A549 (cell line): ENCODE results near the gene TSPO. TPM values are rescaled to one million over a fixed set of nuclear protein-coding genes. Genes with fewer than 3 reads are reported as not detected.

ENCODE experiments used
- ATAC-seq, 2 experiments: fragments of 200-7000 bp in 1 of 2; fragments of >200 bp in 1 of 2; cut with Nextera tagmentation in 1 of 2; cut with Tn5 transposase in 1 of 2; 3 replicates each; pipeline versions ENCODE4 v1.8.0 to v1.9.1; 2018 to 2020; ENCODE audit warnings: mild to moderate bottlenecking in 1 of 2, moderate library complexity in 1 of 2
- CTCF ChIA-PET: fragments of 300-600 bp; sonication (Branson Sonifier 250); formaldehyde crosslinking; extraction: SDS; loops from one replicate; lab custom pipeline; 2021; ENCODE audit warnings: antibody characterized with exemption, inconsistent platforms; lab: Yijun Ruan, JAX
- POLR2A ChIA-PET: fragments of 350-600 bp; formaldehyde crosslinking; extraction: SDS; loops from one replicate; lab custom pipeline; 2021; ENCODE audit warnings: antibody characterized with exemption, inconsistent platforms; lab: Yijun Ruan, JAX
- DNase-seq, 2 experiments: peaks; one replicate each; pipeline versions ENCODE4 v3.0.0 to v3.0.0-alpha.2; 2011 to 2016; ENCODE audit warnings: low read depth in 1 of 2, low spot score in 1 of 2
- FAIRE-seq: peaks from 2 replicates; lab custom pipeline; 2011; peaks lifted over from hg19 to GRCh38; lab: Jason Lieb, UNC
- H3K27ac ChIP-seq, 2 experiments: fragments of >200 bp; sonication (Bioruptor Twin); formaldehyde crosslinking; 3 replicates each; pipeline ENCODE4 v1.5.1; 2016 to 2017
- H3K4me1 ChIP-seq: fragments of >200 bp; sonication (Bioruptor Twin); formaldehyde crosslinking; 3 replicates; pipeline ENCODE4 v1.6.1; 2016
- H3K4me2 ChIP-seq: fragments of >200 bp; sonication (Bioruptor Twin); formaldehyde crosslinking; 3 replicates; pipeline ENCODE4 v1.6.1; 2016
- H3K4me3 ChIP-seq: fragments of >200 bp; sonication (Bioruptor Twin); formaldehyde crosslinking; 3 replicates; pipeline ENCODE4 v1.5.1; 2016
- H3K9me3 ChIP-seq: fragments of >200 bp; sonication (Bioruptor Twin); formaldehyde crosslinking; 3 replicates; pipeline ENCODE4 v1.6.1; 2016
- CEBPB ChIP-seq, 2 experiments: fragments of >200 bp in 1 of 2; sonication (Bioruptor Twin) in 1 of 2; formaldehyde crosslinking in 1 of 2; IDR thresholded peaks; 2 replicates each; pipeline ENCODE4 v1.6.1; 2012 to 2016
- CHD2 ChIP-seq: fragments of 150-350 bp; IDR thresholded peaks from 2 replicates; pipeline ENCODE4 v1.6.1; 2014; ENCODE audit warnings: low read length; ENCODE audit not compliant: partially characterized antibody
- EHMT2 ChIP-seq: fragments of 200-600 bp; sonication (generic); IDR thresholded peaks from 2 replicates; pipeline ENCODE4 v1.6.1; 2016; ENCODE audit warnings: antibody characterized with exemption, low read depth, mild to moderate bottlenecking, moderate library complexity
- ESRRA ChIP-seq: fragments of 150-350 bp; IDR thresholded peaks from 2 replicates; pipeline ENCODE4 v1.6.1; 2014; ENCODE audit warnings: mild to moderate bottlenecking, low read length, borderline replicate concordance
- HDAC2 ChIP-seq: fragments of 200-600 bp; sonication (generic); IDR thresholded peaks from 2 replicates; pipeline ENCODE4 v1.6.1; 2016
- HEYL ChIP-seq: fragments of 250-450 bp; sonication (Bioruptor Pico); IDR thresholded peaks from 2 replicates; pipeline ENCODE4 v1.8.0; 2021; ENCODE audit warnings: mild to moderate bottlenecking, moderate library complexity
- HOXA7 ChIP-seq: fragments of 250-450 bp; sonication (Bioruptor Pico); IDR thresholded peaks from 2 replicates; pipeline ENCODE4 v1.5.0; 2020; ENCODE audit warnings: mild to moderate bottlenecking, moderate library complexity
- KDM5A ChIP-seq: fragments of 200-600 bp; sonication (generic); IDR thresholded peaks from 2 replicates; pipeline ENCODE4 v1.6.1; 2016; ENCODE audit warnings: antibody characterized with exemption, mild to moderate bottlenecking
- MAFK ChIP-seq: fragments of 450-650 bp; IDR thresholded peaks from 2 replicates; pipeline ENCODE4 v1.6.1; 2014; ENCODE audit not compliant: partially characterized antibody
- MYC ChIP-seq: IDR thresholded peaks from 2 replicates; pipeline ENCODE4 v1.6.1; 2012; ENCODE audit warnings: mild to moderate bottlenecking, inconsistent platforms, low read length, improper control_type of control experiment, borderline replicate concordance
- NPAS2 ChIP-seq: fragments of 250-450 bp; sonication (Bioruptor Pico); IDR thresholded peaks from 2 replicates; pipeline ENCODE4 v1.8.0; 2022; ENCODE audit warnings: mild to moderate bottlenecking, moderate library complexity, borderline replicate concordance
- POLR2AphosphoS2 ChIP-seq: conservative IDR thresholded peaks from 2 replicates; pipeline ENCODE4 v1.6.1; 2012; ENCODE audit warnings: low read length, improper control_type of control experiment, inconsistent platforms
- RARB ChIP-seq: fragments of 250-450 bp; sonication (Bioruptor Pico); IDR thresholded peaks from 2 replicates; pipeline ENCODE4 v1.8.0; 2021; ENCODE audit warnings: mild to moderate bottlenecking, moderate library complexity
- RCOR1 ChIP-seq: fragments of 150-350 bp; IDR thresholded peaks from 2 replicates; pipeline ENCODE4 v1.6.1; 2014; ENCODE audit warnings: antibody characterized with exemption, low read length, low read depth
- RNF2 ChIP-seq: fragments of 200-600 bp; sonication (generic); IDR thresholded peaks from 2 replicates; pipeline ENCODE4 v1.6.1; 2016; ENCODE audit warnings: low read depth, mild to moderate bottlenecking, antibody characterized with exemption, moderate library complexity, borderline replicate concordance
- TFCP2L1 ChIP-seq: fragments of 250-450 bp; sonication (Bioruptor Pico); IDR thresholded peaks from 2 replicates; pipeline ENCODE4 v1.5.0; 2021; ENCODE audit warnings: mild to moderate bottlenecking
- ZC3H11A ChIP-seq: fragments of 450-650 bp; IDR thresholded peaks from 2 replicates; pipeline ENCODE4 v1.6.1; 2014; ENCODE audit warnings: antibody characterized with exemption, mild to moderate bottlenecking
- ZNF302 ChIP-seq: fragments of 250-450 bp; sonication (Bioruptor Pico); IDR thresholded peaks from 2 replicates; pipeline ENCODE4 v1.9.0; 2021; ENCODE audit warnings: inconsistent platforms, mild to moderate bottlenecking, moderate library complexity
- ZSCAN20 ChIP-seq: fragments of 250-450 bp; sonication (Bioruptor Pico); IDR thresholded peaks from 2 replicates; pipeline ENCODE4 v1.8.0; 2022; ENCODE audit warnings: mild to moderate bottlenecking, moderate library complexity
- WGBS: methylation state at CpG from one replicate; pipeline ENCODE4 v1.1.6; 2017; ENCODE audit errors: missing lambda C conversion rate; 5-methylcytosine and 5-hydroxymethylcytosine counted together
- polyA plus RNA-seq, 4 experiments: library from polyadenylated mRNA; depleted of rRNA in 3 of 4; stranded (reverse); fragments of >200 nt; fragmentation: RNase III in 1 of 4; extraction: RNeasy Plus Mini Kit Qiagen cat#74134 plus additional on column Dnase treatment in 1 of 4; gene quantifications; 2 replicates in 3 of 4; 3 replicates in 1 of 4; pipeline ENCODE4 v1.2.3, GENCODE V29; 2011 to 2017
- TF ChIP-seq, protein P1 (sequence below): fragments of 250-450 bp; sonication (Bioruptor Pico); IDR thresholded peaks from 2 replicates; pipeline ENCODE4 v1.5.0; 2021; ENCODE audit warnings: mild to moderate bottlenecking, moderate library complexity, borderline replicate concordance
- TF ChIP-seq, protein P2 (sequence below): IDR thresholded peaks from 2 replicates; pipeline ENCODE4 v1.6.1; 2012

Gene TSPO
- polyA plus RNA-seq, 2 of the 4 experiments (the other 2 are of a cell fraction): 43.2 to 94.4 TPM

DNA sequence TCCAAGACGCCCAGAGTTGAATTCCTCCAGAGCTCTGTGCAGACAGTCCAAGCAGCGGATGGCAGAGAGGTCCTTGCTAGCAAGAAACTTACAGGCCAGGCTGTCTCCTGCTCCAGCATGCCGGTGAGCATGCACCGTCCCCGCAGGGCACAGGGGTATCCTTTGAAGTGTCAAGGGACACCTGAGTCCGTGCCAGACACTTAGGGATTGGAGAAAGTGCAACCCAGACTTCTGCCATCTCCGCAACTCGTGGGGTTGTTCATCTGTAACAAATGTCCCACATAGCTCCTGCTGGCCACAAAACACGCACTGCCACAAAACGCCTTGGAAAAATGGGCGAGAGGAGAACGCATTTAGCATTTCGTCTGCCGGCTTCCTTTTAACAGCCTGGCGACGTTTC is 13.3 kb downstream of the TSPO start:
- 77% methylated on average over 14 of the region's 16 CpGs for WGBS
- H3K27ac ChIP-seq: no peak overlapping the region
- CTCF ChIA-PET: interaction anchor here (1.1 kb wide), 1 partner anchor 366 kb away, joined by 3 read pairs; no protein-coding TSS in a partner anchor
- no peak overlapping the region for H3K4me3 ChIP-seq
- no peak overlapping the region for H3K4me2 ChIP-seq
- DNase-seq: no peak
- POLR2A ChIA-PET: no interaction called here
- TF ChIP-seq ZC3H11A (no peak), CEBPB (IDR thresholded peaks at IDR 0.05) (no peak), ZSCAN20 (CRISPR knock-in tag) (no peak), CHD2 (no peak), HEYL (CRISPR knock-in tag) (no peak), ESRRA (no peak), RCOR1 (no peak), POLR2AphosphoS2 (no peak), ZNF302 (no peak), RNF2 (no peak), KDM5A (no peak), MAFK (no peak), EHMT2 (no peak), RARB (CRISPR knock-in tag) (no peak), HDAC2 (no peak)
- TF ChIP-seq, protein P1, sequence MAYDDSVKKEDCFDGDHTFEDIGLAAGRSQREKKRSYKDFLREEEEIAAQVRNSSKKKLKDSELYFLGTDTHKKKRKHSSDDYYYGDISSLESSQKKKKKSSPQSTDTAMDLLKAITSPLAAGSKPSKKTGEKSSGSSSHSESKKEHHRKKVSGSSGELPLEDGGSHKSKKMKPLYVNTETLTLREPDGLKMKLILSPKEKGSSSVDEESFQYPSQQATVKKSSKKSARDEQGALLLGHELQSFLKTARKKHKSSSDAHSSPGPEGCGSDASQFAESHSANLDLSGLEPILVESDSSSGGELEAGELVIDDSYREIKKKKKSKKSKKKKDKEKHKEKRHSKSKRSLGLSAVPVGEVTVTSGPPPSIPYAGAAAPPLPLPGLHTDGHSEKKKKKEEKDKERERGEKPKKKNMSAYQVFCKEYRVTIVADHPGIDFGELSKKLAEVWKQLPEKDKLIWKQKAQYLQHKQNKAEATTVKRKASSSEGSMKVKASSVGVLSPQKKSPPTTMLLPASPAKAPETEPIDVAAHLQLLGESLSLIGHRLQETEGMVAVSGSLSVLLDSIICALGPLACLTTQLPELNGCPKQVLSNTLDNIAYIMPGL (CRISPR knock-in tag): no peak
- TF ChIP-seq, protein P2, sequence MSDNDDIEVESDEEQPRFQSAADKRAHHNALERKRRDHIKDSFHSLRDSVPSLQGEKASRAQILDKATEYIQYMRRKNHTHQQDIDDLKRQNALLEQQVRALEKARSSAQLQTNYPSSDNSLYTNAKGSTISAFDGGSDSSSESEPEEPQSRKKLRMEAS: no peak
- no peaks in the 10 kb centered on the region for H3K9me3 ChIP-seq
- FAIRE-seq: no peak
- no peaks in the 10 kb centered on the region for H3K4me1 ChIP-seq
- no peak; a peak in 1 of 6 replicates for ATAC-seq

DNA sequence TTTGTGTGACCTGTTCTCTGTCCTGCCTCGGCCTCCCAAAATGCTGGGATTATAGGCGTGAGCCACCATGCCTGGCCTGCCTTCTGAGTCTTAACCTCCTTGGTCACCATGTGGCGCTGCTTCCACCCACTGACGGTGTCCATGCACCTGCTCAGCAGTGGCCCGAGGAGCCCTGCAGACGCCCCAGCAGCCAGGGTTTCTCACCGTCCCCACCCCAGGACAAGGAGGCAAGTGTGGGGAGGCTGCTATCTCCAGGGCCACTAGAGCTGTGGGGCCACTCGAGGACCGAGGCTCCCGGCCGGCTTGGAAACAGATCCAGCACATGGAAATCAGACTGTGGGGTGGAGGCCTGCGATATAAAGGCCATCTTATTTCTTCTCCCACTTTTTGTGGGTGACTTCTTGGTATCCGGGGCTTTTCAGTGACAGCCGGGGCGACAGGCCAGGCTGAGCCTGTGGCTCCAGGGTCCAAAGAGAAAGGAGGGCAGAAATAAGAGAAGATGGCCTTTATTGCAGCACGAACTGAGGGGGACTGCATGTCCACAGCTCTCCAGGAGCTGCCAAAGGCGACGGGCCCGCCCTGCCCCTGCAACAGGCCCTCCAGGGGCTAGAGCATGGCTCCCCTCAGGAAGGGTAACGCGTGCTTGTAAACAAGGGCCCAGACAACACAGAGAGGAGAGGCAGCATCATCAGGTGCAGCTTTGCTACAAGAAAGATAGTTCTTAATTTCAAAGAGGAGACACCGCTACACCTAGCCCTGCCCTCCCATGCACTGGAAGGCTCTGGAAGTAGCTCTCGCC is 15.0 kb downstream of the TSPO start:
- 91% methylated on average over 18 of the region's 23 CpGs for whole genome bisulfite sequencing
- H3K4me3 ChIP-seq: no peak overlapping the region
- ATAC-seq (no peak), FAIRE-seq (no peak), DNase-seq (no peak)
- TF ChIP-seq TFCP2L1 (CRISPR knock-in tag) (no peak), KDM5A (no peak), NPAS2 (CRISPR knock-in tag) (no peak)
- TF ChIP-seq, all 56 proteins: peak for 0
- Histone ChIP-seq H3K9me3 (no peaks in the 10 kb centered on the region), H3K4me2 (no peak overlapping the region), H3K4me1 (no peaks in the 10 kb centered on the region), H3K27ac (no peak overlapping the region)
- ChIA-PET CTCF (no interaction called here), POLR2A (interaction anchor here (0.5 kb wide), 1 partner anchor 16 kb away, joined by 3 read pairs; no protein-coding TSS in a partner anchor)

DNA sequence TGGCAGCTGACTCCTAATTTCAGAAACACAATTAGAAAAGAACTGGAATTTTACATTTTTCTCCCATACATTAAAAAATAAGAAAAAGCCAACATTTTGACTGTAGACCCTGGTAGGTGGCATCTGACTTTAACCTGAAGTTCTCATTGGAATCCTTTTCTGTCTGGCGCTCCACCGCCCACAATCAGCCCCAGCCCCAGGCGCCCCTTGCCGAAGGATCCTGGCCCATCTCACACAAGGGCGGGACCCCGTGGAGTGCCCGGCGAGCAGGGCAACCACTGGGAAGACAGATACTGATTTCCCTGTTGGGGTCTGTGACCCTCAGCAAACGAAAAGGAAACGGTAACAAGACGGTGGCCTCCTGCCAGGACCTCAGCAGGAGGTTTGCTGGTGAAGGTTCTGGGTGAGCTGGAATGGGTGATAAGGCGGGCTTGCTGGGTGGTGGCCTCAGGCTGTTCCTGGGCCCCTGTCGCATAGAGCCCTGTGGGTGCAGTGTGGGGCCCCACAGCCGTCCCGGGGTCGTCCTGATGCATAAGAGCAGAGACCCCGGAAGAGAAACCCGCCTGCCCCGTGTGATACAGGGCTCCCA is 15.7 kb downstream of the TSPO start:
- ChIA-PET CTCF (no interaction called here), POLR2A (no interaction called here)
- TF ChIP-seq, protein P2: no peak
- TF ChIP-seq HOXA7 (CRISPR knock-in tag) (no peak), HDAC2 (no peak), MYC (no peak)
- H3K9me3 ChIP-seq: no peaks in the 10 kb centered on the region
- no peak overlapping the region for H3K4me3 ChIP-seq
- no peaks in the 10 kb centered on the region for H3K4me1 ChIP-seq
- DNase-seq: no peak
- H3K27ac ChIP-seq: no peak overlapping the region
- WGBS: 93% methylated on average over 19 of the region's 19 CpGs
- no peak overlapping the region for H3K4me2 ChIP-seq
- no peak for ATAC-seq
- no peak for FAIRE-seq
